Ascending aorta (tissue), 2 donors: ENCODE data around the gene PSMG2. TPM values are rescaled to one million over a fixed set of nuclear protein-coding genes. Genes with fewer than 3 reads are reported as not detected.

Experiments
- DNase-seq, 2 donors: peaks; one replicate each; pipeline ENCODE4 v3.0.0-alpha.2; 2019; ENCODE audit warnings: low spot score in 2 of 2
- H3K27ac ChIP-seq, 2 donors: fragments of 200-600 bp; sonication (generic); one replicate each; pipeline ENCODE4 v1.5.1; 2016 to 2017; ENCODE audit warnings: mild to moderate bottlenecking in 1 of 2
- H3K27me3 ChIP-seq: fragments of 200-600 bp; sonication (generic); one replicate; pipeline ENCODE4 v1.5.1; 2017
- H3K36me3 ChIP-seq, 2 donors: fragments of 200-600 bp; sonication (generic); one replicate each; pipeline ENCODE4 v1.5.1; 2016
- H3K4me1 ChIP-seq, 2 donors: fragments of 200-600 bp; sonication (generic); one replicate each; pipeline ENCODE4 v1.5.1; 2016 to 2017; ENCODE audit warnings: mild to moderate bottlenecking in 1 of 2
- H3K4me3 ChIP-seq, 2 donors: fragments of 200-600 bp; sonication (generic); one replicate each; pipeline ENCODE4 v1.5.1; 2016 to 2017; ENCODE audit warnings: mild to moderate bottlenecking in 1 of 2
- H3K9me3 ChIP-seq, 2 donors: fragments of 200-600 bp; sonication (generic); one replicate each; pipeline ENCODE4 v1.5.1; 2016
- intact Hi-C: fragments of 100-400 bp; cut with DNase I; formaldehyde crosslinking; loops from one replicate; pipeline ENCODE4 v1.15.1; 2023
- total RNA-seq: library from RNA; depleted of rRNA; stranded (reverse); fragments of >200 nt; gene quantifications from one replicate; pipeline ENCODE4 v1.1.0, GENCODE V29; 2016
- TF ChIP-seq, protein P1 (sequence below), 3 experiments: fragments of 200-600 bp in 2 of 3; fragments of 450-650 bp in 1 of 3; sonication (generic) in 2 of 3; IDR thresholded peaks; one replicate each; pipeline ENCODE4 v1.5.1; 2016 to 2019; ENCODE audit warnings: antibody characterized with exemption in 3 of 3, mild to moderate bottlenecking in 1 of 3, moderate library complexity in 1 of 3

PSMG2 gene, protein sequence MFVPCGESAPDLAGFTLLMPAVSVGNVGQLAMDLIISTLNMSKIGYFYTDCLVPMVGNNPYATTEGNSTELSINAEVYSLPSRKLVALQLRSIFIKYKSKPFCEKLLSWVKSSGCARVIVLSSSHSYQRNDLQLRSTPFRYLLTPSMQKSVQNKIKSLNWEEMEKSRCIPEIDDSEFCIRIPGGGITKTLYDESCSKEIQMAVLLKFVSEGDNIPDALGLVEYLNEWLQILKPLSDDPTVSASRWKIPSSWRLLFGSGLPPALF
- 52.2 TPM for total RNA-seq

DNA sequence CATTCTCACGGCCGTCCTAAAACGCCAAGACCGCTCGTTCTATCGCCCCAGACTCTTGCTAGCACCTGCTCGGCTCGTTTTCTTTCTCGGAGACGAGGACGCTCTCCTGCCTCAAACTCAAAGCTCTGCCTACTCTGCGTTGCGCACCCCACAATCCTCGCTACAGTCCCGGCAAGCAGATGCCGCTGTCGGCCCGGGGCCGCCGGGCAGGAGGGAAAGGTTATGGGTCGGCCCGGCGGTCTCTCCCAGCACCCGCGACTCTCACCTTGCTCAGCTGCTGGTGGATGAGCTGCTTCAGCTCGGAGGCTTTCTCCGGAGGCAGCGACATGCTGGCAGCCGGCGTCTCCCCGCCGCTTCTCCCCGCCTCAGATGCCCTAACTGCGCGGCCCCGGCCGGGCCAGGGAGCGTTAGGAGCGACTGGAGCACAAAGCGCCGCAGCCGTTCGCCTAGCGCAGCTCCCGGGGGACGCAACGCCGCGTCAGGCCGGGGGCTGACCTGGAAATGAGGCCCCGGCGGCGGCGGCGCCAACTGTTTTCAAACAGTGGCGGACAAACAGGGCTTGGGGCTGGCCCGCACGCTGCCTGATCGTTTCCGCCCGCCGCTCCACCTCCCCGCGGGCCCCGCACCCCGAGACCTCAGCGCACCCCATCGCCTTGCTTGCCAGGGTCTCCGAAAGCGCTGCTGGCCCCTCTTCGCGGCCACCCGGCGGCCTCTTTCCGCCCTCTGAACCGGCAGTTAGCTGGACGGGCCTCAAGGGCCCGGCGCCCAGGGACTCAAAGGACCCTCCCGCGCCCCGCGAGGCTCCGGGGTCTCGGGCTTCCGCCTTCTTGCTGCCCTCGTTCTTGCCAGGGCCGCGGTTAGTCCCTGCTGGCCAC is at the start of gene PSMG2, which contains the start of gene CEP76:
Gene PSMG2 (plus strand): TSS at position 822 of the 875 bp plus-strand sequence. CDS start 66 bp downstream, outside the sequence.
Gene CEP76 (minus strand): TSS at position 503 of the 875 bp plus-strand sequence. CDS start 175 bp downstream, at position 328.
- no peaks in the 10 kb centered on the region for H3K27me3 ChIP-seq
- intact Hi-C loops, result loop anchor here (2.0 kb wide), 2 partner anchors 182 to 326 kb away; partner anchors contain the start of genes AFG3L2 and PTPN2
- H3K4me3 ChIP-seq, result peak within 1 kb of the TSS; percentile 77 to 83
- peak within 1 kb of the TSS; percentile 97 to 98 for H3K27ac ChIP-seq
- H3K9me3 ChIP-seq, result no peaks in the 10 kb centered on the region
- H3K4me1 ChIP-seq, result peaks cover 3 to 17% of the 10 kb centered on the region in 2 donors
- peak; percentile 55 to 93 for DNase-seq
- peaks cover 8 to 10% of the 10 kb centered on the region in 2 donors for H3K36me3 ChIP-seq
- TF ChIP-seq, protein P1, sequence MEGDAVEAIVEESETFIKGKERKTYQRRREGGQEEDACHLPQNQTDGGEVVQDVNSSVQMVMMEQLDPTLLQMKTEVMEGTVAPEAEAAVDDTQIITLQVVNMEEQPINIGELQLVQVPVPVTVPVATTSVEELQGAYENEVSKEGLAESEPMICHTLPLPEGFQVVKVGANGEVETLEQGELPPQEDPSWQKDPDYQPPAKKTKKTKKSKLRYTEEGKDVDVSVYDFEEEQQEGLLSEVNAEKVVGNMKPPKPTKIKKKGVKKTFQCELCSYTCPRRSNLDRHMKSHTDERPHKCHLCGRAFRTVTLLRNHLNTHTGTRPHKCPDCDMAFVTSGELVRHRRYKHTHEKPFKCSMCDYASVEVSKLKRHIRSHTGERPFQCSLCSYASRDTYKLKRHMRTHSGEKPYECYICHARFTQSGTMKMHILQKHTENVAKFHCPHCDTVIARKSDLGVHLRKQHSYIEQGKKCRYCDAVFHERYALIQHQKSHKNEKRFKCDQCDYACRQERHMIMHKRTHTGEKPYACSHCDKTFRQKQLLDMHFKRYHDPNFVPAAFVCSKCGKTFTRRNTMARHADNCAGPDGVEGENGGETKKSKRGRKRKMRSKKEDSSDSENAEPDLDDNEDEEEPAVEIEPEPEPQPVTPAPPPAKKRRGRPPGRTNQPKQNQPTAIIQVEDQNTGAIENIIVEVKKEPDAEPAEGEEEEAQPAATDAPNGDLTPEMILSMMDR (IDR thresholded peaks at IDR 0.05), result peak in 1 of 3 experiments; percentile 6

DNA sequence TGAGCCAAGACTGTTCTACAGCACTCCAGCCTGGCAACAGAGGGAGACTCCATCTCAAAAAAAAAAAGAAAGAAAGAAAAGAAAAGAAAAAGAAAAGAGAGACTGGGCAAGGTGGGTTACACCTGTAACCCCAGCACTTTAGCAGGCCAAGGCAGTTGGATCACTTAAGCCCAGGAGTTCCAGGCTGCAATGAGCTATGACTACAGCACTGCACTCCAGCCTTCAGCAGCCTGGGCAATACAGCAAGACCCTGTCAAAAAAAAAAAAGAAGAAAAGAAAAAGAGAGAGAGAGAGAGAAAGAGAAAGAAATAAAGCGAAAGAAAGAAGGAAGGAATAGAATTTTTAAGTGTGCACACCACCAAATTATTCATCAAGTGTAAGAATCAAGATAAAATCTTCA is 47.9 kb upstream of the PSMG2 start:
- Histone ChIP-seq H3K4me1 (peaks cover 0 to 33% of the 10 kb centered on the region in 2 donors), H3K4me3 (no peak overlapping the region), H3K27me3 (no peaks in the 10 kb centered on the region), H3K36me3 (no peaks in the 10 kb centered on the region), H3K9me3 (no peaks in the 10 kb centered on the region), H3K27ac (peak overlapping the region in 1 of 2 donors; percentile 99)
- TF ChIP-seq, protein P1 (IDR thresholded peaks at IDR 0.05), result no peak
- DNase-seq, result no peak
- intact Hi-C loops, result loop anchor here (5.0 kb wide), 4 partner anchors 58 to 383 kb away; no protein-coding TSS in a partner anchor

DNA sequence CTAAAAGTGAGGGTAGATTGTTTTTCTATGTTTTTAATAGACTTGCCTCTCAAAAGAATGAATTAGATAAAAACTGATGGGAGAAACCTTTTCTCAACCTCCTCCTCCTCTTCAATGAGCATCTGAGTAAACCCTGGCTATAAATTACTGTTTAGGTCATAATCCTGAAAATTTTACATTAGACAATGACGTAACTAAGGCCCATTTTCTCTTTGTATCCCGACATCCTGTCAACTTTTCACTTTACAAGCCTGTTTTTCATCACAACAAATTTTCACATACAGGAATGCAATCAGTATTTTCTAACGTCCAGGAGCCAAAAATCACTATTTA is 46.3 kb upstream of the PSMG2 start:
- intact Hi-C loops, result loop anchor here (2.0 to 5.0 kb wide), 5 partner anchors 59 to 384 kb away; no protein-coding TSS in a partner anchor
- TF ChIP-seq, protein P1 (IDR thresholded peaks at IDR 0.05), result no peak
- no peaks in the 10 kb centered on the region for H3K36me3 ChIP-seq
- peaks cover 0 to 28% of the 10 kb centered on the region in 2 donors for H3K4me1 ChIP-seq
- DNase-seq, result no peak
- H3K27me3 ChIP-seq, result no peaks in the 10 kb centered on the region
- no peaks in the 10 kb centered on the region for H3K9me3 ChIP-seq
- H3K4me3 ChIP-seq, result peak overlapping the region; percentile 91 to 94
- peak overlapping the region; percentile 99 to 100 for H3K27ac ChIP-seq

DNA sequence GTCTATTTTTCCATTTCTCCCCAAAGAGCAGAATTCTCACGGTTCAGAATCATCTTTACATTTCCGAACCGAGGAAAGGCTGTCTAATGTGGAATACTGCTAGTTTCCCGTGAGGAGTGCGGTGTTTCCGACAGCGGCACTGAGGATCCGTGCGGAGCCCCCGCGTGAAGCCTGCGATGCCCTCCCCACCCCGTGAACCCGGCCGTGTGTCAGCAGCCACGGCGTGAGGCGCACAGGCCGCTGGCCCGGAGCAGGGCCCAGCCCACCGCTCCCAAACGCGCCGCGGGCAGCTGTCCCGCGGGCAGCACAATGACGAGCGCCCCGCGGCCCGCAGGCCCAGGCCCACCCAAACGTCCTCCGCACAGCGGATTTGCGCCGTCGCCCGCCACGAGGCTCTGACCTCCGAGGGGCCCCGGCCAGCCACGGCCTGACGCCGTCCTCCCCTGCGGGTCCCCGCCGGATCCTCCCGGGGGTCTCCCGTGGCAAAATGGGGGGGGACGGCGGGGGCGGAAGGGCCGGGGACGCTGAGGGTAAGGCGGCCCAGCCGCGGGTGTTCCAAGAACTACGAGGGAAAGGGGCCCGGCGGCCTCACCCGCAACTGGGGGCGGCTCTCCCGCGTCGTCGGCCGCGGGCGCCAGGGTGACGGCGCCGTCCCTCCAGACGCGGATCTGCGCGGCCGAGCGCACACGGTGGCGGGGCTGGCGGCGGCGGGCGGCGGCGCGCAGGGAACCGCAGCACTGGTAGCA is 45.7 kb upstream of the PSMG2 start:
- no peaks in the 10 kb centered on the region for H3K27me3 ChIP-seq
- intact Hi-C loops, result loop anchor here (1.0 to 5.0 kb wide), 6 partner anchors 60 to 385 kb away; partner anchors contain the start of gene PRELID3A
- H3K4me1 ChIP-seq, result peaks cover 0 to 27% of the 10 kb centered on the region in 2 donors
- no peaks in the 10 kb centered on the region for H3K9me3 ChIP-seq
- peak overlapping the region; percentile 99 to 100 for H3K27ac ChIP-seq
- H3K4me3 ChIP-seq, result peak overlapping the region; percentile 91 to 94
- no peaks in the 10 kb centered on the region for H3K36me3 ChIP-seq
- TF ChIP-seq, protein P1 (IDR thresholded peaks at IDR 0.05), result no peak
- peak in 1 of 2 donors; percentile 73 for DNase-seq
